Adrenal gland (tissue), 5 donors: ENCODE results near the gene PPP1R14D.

Experiments
- POLR2A ChIP-seq, 2 donors: fragments of 450-650 bp; IDR thresholded peaks; one replicate each; pipeline ENCODE4 v1.6.1; 2017; ENCODE audit warnings: antibody characterized with exemption in 2 of 2, mild to moderate bottlenecking in 2 of 2, moderate library complexity in 1 of 2
- TF ChIP-seq, protein P1 (sequence below), 6 experiments: fragments of 450-650 bp in 4 of 6; fragments of 200-600 bp in 2 of 6; sonication (generic) in 1 of 6; IDR thresholded peaks; 1 replicate in 5 of 6; 2 replicates in 1 of 6; pipeline versions ENCODE4 v1.5.1 to v1.8.0; 2016 to 2021; ENCODE audit warnings: antibody characterized with exemption in 6 of 6, mild to moderate bottlenecking in 2 of 6, moderate library complexity in 1 of 6
- donor health status: DM: no; HTN: no; CAD: no.

DNA sequence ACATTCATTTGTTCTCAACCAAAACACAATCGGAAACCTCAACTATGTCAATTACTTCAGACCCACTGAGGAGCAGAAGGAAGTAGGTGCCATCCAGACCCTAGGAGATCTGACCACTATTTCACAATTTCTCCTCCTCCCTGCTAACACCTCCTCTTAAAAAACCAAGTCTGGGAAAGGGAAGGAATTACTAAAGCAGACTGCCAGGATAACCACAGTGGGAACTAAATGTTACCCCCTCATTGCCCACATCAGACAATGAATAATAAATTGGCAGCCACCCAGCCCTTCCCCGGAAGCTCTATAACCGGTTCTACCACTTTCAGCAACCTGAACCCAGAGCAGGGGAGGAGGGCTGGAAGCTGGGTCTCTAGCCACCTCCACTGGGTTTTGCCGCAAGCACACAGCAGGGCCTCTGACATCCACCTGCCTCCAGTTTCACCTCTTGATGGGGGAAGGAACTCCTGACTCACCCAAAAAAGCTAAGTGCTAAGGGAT, 41.1 kb downstream of the PPP1R14D start:
- TF ChIP-seq POLR2A (IDR thresholded peaks at IDR 0.05): no peak
- TF ChIP-seq, protein P1, sequence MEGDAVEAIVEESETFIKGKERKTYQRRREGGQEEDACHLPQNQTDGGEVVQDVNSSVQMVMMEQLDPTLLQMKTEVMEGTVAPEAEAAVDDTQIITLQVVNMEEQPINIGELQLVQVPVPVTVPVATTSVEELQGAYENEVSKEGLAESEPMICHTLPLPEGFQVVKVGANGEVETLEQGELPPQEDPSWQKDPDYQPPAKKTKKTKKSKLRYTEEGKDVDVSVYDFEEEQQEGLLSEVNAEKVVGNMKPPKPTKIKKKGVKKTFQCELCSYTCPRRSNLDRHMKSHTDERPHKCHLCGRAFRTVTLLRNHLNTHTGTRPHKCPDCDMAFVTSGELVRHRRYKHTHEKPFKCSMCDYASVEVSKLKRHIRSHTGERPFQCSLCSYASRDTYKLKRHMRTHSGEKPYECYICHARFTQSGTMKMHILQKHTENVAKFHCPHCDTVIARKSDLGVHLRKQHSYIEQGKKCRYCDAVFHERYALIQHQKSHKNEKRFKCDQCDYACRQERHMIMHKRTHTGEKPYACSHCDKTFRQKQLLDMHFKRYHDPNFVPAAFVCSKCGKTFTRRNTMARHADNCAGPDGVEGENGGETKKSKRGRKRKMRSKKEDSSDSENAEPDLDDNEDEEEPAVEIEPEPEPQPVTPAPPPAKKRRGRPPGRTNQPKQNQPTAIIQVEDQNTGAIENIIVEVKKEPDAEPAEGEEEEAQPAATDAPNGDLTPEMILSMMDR (IDR thresholded peaks at IDR 0.05): no peak
